Dermis microvascular lymphatic vessel endothelial cell (primary cell): ENCODE measurements around the gene LRIT1. TPM values are rescaled to one million over a fixed set of nuclear protein-coding genes. Genes with fewer than 3 reads are reported as not detected.
A peak's percentile ranks its signal among the peaks of the same experiment; 100 is the strongest.
"Not testable (repeated sequence)": the region's sequence is repeated elsewhere in the genome, so short reads cannot be mapped to it uniquely, and the experiment has no call there.

Experiments
- DNase-seq, 2 donors: peaks; one replicate each; pipeline versions ENCODE4 v3.0.0 to v3.0.0-alpha.2; 2010; ENCODE audit warnings: low read depth in 2 of 2
- total RNA-seq: library from RNA; depleted of rRNA; stranded (reverse); fragments of >200 nt; gene quantifications from 2 replicates; pipeline ENCODE4 v1.2.1, GENCODE V29; 2014

LRIT1 gene, protein sequence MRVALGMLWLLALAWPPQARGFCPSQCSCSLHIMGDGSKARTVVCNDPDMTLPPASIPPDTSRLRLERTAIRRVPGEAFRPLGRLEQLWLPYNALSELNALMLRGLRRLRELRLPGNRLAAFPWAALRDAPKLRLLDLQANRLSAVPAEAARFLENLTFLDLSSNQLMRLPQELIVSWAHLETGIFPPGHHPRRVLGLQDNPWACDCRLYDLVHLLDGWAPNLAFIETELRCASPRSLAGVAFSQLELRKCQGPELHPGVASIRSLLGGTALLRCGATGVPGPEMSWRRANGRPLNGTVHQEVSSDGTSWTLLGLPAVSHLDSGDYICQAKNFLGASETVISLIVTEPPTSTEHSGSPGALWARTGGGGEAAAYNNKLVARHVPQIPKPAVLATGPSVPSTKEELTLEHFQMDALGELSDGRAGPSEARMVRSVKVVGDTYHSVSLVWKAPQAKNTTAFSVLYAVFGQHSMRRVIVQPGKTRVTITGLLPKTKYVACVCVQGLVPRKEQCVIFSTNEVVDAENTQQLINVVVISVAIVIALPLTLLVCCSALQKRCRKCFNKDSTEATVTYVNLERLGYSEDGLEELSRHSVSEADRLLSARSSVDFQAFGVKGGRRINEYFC
- not detected in 2 replicates for total RNA-seq

- DNase-seq = no peak
Measured at GRCh38 chr10:84241185-84241790, at the start of gene LRIT1. Gene LRIT1, minus strand, starts transcription at chr10:84241546. Its CDS starts 107 bp downstream, at chr10:84241439.

DNA sequence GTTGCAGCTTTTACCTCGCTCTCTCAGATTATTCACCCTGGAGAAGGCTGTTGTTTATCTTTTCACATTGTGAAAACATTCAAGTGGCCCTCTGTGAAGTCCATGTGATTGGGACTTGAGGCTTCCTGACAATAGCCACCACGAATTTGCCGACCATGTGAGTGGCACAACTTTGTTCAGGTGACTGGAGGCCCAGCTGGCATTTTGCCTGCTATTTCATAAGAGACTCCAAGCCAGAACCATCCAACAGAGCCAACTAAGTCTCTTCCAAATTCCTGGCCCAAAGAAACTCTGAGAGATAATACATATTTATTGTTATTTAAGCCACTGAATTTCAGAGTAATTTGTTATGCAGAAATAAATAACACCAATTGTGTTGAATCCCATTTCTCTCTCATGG lies 48.9 kb upstream of the LRIT1 start:
- DNase-seq = no peak

- no peak for DNase-seq
Measured at GRCh38 chr10:84289521-84290200, 48.3 kb upstream of the LRIT1 start.

- no peak for DNase-seq
Measured at GRCh38 chr10:84288151-84288550, 46.8 kb upstream of the LRIT1 start.

DNA sequence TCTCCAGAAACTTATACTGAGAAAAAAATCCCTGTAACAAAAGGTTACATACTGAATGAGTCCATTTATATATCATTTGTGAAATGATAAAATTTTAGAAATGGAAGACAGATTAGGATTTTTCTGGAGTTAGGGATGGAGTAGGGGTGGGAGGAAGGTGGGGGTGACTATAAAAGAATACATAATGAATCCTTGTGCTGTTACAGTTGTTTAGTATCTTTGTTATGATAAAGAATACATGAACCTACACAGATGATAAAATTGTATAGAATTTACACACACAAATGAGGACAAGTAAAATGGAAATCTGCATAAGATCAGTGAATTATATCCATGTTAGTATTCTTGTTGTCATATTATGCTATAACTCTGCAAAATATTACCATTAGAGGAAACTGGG lies 45.3 kb upstream of the LRIT1 start:
- no peak for DNase-seq

- DNase-seq = not testable (repeated sequence)
Measured at GRCh38 chr10:84279876-84280475, 38.6 kb upstream of the LRIT1 start.

- DNase-seq = no peak
Measured at GRCh38 chr10:84270708-84271107, 29.4 kb upstream of the LRIT1 start.

GRCh38 chr10:84269773-84270172 lies 28.4 kb upstream of the LRIT1 start:
- no peak for DNase-seq

- DNase-seq = no peak
Measured at GRCh38 chr10:84269162-84269561, 27.8 kb upstream of the LRIT1 start.

- DNase-seq = peak in 1 of 2 donors; percentile 64
Measured at GRCh38 chr10:84267503-84268126, 26.3 kb upstream of the LRIT1 start.

GRCh38 chr10:84265418-84265817 lies 24.1 kb upstream of the LRIT1 start:
- DNase-seq = no peak

- peak; percentile 30 to 73 for DNase-seq
Measured at GRCh38 chr10:84264611-84265141, 23.3 kb upstream of the LRIT1 start.

GRCh38 chr10:84263716-84264115 lies 22.4 kb upstream of the LRIT1 start:
- DNase-seq = no peak

DNA sequence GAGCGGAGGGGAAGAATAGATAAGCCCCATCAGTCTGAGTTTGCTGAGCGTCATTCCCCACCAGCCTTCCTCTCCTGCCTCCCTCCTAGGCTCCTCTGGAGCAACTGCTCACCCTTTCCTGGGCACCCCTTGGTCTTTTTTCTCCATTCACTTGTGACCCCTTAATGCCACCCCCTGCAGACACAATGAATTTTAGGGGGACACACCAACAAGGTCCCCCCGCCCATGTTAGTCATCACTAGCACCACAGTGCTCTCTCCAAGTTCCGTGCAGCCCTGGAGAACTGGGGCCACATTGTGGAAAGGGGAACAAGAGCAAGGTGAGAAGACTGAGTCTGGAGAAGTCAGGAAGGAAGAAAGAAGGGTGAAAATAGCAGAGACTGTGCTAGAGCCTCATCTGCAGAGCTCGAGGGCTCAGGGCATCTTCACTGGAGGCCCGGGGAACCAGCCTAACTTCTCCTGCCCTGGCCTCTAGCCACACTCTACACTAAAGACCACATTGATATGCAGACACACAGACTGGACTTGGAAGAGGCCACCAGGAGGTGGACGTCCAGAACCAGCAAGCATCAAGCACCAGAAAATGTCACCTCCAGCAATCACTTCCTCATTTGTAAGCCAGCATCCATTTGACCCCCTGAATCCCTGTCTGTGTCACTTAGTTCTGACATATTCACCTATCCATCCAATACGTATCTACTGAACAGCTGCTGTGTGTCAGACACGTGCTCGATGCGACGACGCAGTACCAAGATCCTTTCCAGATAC lies 21.0 kb upstream of the LRIT1 start:
- DNase-seq = no peak

- DNase-seq = no peak
Measured at GRCh38 chr10:84261236-84261915, 20.0 kb upstream of the LRIT1 start.

GRCh38 chr10:84258034-84258695 lies 16.8 kb upstream of the LRIT1 start:
- no peak for DNase-seq

DNA sequence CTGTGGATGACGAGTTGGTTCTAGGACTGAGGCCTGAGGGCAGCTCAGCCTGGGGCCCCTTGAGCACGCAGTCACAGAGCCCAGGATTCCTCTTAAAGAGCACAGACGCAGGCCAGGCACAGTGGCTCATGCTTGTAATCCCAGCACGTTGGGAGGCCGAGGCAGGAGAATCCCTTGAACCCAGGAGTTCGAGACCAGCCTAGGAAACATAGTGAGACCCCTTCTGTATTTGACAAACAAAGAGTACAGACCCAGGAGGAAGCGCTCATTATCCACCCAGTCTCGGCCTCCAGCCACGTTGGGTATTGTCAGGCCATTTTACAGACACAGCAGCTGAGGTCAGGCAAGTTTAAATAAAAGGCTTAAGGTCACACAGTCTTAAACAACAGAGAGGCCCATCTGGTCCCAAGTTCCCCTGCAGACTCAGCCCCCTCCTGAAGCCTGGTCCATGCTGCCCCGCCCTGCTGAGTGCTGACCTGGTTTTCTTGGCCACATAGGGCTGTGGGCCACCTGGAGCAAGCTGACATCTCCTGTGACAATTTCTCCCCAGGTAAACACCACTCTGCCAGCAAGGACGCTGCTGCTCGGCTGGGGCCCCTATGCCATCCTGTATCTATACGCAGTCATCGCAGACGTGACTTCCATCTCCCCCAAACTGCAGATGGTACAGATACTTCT lies 16.1 kb upstream of the LRIT1 start:
- no peak for DNase-seq
